ENCODE measurements around the gene ZEB2.

DNA sequence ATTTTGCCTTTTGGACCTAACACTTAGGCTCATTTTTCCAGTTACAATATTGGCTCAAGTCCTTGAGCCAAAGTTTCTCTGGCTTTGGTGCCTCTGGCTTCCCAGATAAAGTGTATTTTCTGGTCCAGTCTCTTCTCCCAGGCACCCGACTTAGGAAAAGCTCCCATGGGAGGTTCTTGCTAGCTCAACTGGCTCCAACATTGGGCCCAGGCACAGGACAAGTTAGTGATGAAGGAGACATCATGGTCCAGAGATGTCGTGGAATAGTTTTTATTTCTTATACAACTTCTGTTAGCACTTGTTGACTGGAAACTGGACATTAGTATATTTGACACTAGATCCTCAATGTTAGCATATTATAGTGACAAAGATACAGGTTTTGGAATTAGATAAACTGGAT lies 8.2 kb upstream of the ZEB2 start:
- TF ChIP-seq, protein P1, sequence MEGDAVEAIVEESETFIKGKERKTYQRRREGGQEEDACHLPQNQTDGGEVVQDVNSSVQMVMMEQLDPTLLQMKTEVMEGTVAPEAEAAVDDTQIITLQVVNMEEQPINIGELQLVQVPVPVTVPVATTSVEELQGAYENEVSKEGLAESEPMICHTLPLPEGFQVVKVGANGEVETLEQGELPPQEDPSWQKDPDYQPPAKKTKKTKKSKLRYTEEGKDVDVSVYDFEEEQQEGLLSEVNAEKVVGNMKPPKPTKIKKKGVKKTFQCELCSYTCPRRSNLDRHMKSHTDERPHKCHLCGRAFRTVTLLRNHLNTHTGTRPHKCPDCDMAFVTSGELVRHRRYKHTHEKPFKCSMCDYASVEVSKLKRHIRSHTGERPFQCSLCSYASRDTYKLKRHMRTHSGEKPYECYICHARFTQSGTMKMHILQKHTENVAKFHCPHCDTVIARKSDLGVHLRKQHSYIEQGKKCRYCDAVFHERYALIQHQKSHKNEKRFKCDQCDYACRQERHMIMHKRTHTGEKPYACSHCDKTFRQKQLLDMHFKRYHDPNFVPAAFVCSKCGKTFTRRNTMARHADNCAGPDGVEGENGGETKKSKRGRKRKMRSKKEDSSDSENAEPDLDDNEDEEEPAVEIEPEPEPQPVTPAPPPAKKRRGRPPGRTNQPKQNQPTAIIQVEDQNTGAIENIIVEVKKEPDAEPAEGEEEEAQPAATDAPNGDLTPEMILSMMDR (conservative IDR thresholded peaks at IDR 0.05; ENCODE audit: low read length) = no peak
- TF ChIP-seq EZH2phosphoT487 (IDR thresholded peaks at IDR 0.05; ENCODE audit: borderline replicate concordance) = no peak

Data from Loucy (cell line).